GM13977 (cell line): ENCODE results near the gene CDC42EP1.
"Not testable (repeated sequence)": the region's sequence is repeated elsewhere in the genome, so short reads cannot be mapped to it uniquely, and the experiment has no call there.

Experiments used
- DNase-seq: peaks from one replicate; pipeline ENCODE4 v3.0.0; 2012; ENCODE audit warnings: low spot score
- in situ Hi-C: fragments of 300-500 bp; cut with MboI; formaldehyde crosslinking; loops from one replicate; pipeline ENCODE4 v1.12.0; 2022; ENCODE audit warnings: low sequenced_read_pairs, low pct_unique_long_range_greater_than_20kb, mixed read lengths, inconsistent platforms; ENCODE audit not compliant: unreplicated experiment
- TF ChIP-seq, protein P1 (sequence below): IDR thresholded peaks from 2 replicates; pipeline ENCODE4 v1.5.1; 2012; ENCODE audit warnings: mild to moderate bottlenecking, control low read depth; ENCODE audit not compliant: insufficient read depth; ENCODE audit errors: extremely low read depth, missing control alignments

The CDC42EP1 gene

DNA sequence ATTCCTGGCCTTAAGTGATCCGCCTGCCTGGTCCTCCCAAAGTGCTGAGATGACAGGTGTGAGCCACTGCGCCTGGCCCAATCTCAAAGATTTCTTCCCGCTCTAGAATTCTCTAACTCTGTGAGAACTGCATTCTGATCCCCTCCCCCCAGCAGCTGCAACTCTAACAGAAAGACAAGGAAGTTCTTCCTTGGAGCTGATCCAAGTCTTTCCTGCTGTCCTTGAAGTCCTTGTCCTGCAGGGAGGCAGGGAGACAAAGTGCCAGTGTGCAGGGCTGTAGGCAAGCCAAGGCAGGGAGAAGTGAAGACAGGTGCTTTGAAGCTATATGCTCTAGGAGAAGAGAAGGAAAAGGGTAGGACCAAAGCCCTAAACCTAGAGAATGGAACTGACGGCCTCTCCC, 38.9 kb downstream of the CDC42EP1 start:
- in situ Hi-C loops = no loop called here
- TF ChIP-seq, protein P1, sequence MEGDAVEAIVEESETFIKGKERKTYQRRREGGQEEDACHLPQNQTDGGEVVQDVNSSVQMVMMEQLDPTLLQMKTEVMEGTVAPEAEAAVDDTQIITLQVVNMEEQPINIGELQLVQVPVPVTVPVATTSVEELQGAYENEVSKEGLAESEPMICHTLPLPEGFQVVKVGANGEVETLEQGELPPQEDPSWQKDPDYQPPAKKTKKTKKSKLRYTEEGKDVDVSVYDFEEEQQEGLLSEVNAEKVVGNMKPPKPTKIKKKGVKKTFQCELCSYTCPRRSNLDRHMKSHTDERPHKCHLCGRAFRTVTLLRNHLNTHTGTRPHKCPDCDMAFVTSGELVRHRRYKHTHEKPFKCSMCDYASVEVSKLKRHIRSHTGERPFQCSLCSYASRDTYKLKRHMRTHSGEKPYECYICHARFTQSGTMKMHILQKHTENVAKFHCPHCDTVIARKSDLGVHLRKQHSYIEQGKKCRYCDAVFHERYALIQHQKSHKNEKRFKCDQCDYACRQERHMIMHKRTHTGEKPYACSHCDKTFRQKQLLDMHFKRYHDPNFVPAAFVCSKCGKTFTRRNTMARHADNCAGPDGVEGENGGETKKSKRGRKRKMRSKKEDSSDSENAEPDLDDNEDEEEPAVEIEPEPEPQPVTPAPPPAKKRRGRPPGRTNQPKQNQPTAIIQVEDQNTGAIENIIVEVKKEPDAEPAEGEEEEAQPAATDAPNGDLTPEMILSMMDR = no peak
- DNase-seq = no peak

DNA sequence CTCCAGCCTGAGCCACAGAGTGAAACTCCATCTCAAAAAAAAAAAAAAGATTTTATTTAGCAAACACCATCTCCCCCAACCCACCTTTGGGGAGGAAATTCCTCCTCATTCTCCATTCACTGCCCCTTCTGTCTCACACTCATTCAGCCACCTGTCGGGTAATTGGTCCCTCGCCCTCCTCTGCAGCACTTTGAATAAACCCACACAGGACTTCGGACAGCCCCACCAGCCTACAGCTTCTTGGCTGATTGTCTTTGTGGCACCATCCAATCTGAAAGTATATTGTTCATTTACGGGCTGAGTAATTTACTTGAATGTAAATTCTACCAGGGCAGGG, 40.9 kb downstream of the CDC42EP1 start:
- DNase-seq = no peak
- TF ChIP-seq, protein P1 = no peak
- in situ Hi-C loops = no loop called here

DNA sequence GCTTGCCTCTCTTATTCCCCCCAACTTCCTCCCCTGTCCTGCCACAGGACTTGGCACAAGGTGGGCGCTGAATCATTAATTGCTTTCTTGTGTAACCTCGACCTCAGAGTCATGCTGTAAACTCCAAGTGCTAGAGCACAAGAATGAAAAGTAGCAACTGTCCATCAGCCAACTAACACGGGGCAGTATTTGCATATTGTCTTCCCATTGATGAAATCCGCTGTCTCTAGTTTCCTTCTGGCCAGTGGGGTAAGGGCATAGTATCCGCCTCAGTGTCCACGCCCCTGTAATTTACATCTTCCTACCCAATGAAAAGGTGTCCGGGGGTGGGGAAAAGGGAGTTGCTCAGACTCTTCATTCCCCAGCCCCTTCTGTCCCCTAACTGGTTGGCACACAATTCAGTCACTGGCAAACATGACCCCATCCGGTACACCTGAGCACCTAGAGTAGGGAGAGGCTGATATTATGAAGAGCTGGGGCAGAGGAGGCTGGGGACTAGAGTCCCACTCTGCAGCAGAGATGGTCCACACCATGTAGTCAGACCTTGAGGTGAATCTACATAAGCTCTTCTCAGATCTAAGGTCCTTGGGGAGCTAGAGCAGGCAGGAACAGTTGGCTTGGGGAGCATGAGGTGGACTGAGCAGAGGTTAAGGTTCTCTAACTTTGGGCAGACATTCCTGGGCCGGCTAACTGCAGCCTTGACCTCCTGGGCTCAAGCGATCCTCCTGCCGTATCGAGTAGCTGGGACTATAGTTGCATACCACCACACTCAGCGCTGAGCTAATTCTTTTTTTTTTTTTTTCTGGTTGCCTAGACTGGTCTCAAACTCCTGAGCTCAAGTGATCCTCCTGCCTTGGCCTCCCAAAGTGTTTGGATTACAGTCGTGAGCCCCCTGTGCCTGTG, 41.5 kb downstream of the CDC42EP1 start:
- TF ChIP-seq, protein P1 = no peak
- in situ Hi-C loops = no loop called here
- no peak for DNase-seq

DNA sequence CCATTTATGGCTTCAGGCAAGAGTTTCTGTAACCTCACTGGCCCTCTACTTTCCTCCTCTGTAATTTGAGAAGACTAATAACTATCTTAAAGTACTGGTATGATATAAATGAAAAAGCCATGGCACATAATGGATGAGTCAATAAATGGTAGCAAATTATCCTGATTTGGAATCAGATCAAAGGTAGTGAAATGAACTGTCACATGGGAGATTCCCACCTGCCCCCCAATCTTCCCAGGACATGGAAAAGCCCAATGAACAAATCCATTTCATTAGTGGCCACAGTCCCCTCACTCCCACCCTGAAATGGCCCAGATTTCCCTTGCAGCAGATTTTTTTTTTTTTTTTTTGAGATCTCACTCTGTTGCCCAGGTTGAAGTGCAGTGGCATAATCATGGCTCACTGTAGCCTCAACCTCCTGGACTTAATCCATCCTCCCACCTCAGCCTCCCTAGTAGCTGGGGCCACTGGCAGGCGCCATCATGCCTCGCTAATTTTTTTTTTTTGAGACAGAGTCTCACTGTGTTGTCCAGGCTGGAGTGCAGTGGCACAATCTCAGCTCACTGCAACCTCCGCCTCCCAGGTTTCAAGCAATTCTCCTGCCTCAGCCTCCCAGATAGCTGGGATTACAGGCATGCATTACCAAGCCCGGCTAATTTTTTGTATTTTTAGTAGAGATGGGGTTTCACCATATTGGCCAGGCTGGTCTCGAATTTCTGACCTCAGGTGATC, 42.4 kb downstream of the CDC42EP1 start:
- in situ Hi-C loops, DNase-seq: not testable (repeated sequence)

DNA sequence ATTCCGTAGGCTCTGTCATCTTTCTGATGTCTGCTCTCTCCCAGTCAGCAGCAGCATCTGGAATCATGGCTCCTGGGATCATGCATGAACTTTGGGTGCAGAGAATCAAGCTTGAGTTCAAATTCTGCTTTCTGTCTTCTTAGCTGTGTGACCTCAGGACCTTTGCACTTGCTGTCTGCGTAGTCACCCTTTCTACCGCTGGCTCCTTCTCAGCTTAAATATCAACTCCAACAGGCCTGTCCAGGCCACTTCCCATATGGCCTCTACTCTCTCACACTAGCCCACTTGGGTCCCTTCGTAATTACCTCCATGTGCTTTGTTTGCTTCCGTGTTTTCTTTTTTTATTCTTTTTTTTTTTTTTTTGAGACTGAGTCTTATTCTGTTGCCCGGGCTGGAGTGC, 43.8 kb downstream of the CDC42EP1 start:
- in situ Hi-C loops = no loop called here
- TF ChIP-seq, protein P1 = no peak
- no peak for DNase-seq

DNA sequence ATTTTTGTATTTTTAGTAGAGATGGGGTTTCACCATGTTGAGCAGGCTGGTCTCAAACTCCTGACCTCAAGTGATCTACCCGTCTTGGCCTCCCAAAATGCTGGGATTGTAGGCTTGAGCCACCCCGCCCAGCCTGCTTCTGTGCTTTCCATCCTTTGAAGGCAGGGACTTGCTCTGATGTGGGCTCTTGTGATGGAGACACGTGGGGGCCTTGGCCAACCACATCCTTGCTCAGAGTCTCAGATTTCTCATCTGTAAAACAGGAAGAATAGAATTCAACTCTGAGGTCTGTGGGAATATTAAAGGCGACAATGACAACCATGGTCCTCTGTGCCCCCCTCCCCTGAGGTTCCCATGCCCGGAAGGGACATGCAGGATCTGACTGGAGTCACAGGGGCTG, 44.6 kb downstream of the CDC42EP1 start:
- TF ChIP-seq, protein P1 = no peak
- no peak for DNase-seq
- in situ Hi-C loops = no loop called here
